Inferior parietal cortex (tissue), 1 donor: Measurements from ENCODE around the gene CYB5RL.
"Not testable (repeated sequence)": the region's sequence is repeated elsewhere in the genome, so short reads cannot be mapped to it uniquely, and the experiment has no call there.

Experiments
- DNase-seq: peaks from one replicate; pipeline ENCODE4 v3.0.0-alpha.2; 2016; ENCODE audit errors: extremely low spot score

CYB5RL gene

DNA sequence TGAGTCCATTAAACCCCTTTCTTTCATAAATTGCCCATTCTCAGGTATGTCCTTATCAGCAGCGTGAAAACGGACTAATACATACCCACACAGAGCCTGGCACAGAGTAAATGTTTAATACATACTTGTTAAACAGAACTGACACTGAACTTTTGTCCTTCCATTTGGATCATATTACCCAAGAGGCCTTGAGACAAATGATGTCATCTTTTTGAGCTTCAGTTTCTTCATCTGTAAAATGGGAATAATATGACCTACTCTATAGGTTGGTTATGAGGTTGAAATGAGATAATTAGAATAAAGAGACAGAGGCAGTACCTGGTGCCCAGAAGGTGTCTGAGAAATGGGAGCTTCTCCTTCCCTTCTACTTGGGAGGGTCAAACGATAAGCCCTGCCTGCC is 13.8 kb downstream of the CYB5RL start:
- no peak for DNase-seq

DNA sequence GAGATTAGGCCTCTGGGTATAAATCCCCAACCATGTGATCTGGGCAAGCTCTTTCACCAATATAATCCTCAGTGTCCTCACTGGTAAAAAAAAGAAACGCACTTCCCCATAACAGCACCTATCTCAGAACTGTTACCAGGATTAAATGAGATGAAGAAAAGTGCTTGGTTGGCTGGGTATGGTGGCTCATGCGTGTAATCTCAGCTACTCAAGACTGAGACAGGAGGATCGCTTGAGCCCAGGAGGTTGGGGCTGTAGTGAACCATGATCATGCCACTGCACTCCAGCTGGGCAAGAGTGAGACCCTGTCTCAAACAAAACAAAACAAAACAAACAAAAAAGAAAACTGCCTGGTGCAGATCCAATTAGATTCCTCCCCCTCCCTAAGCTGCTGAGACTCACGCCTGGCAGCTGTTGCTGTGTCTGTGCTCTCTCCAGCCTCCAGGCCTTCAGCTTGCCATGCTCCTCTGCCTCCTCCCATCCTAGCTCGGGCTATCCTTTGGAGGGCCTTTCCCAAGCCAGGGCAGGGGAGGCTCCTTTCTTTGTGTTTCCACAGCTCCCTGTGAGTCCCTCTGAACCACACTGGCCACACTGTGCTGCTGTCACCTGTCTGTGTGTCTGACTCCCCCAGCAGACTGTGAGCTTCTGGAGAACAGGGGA is 19.0 kb downstream of the CYB5RL start:
- no peak for DNase-seq

DNA sequence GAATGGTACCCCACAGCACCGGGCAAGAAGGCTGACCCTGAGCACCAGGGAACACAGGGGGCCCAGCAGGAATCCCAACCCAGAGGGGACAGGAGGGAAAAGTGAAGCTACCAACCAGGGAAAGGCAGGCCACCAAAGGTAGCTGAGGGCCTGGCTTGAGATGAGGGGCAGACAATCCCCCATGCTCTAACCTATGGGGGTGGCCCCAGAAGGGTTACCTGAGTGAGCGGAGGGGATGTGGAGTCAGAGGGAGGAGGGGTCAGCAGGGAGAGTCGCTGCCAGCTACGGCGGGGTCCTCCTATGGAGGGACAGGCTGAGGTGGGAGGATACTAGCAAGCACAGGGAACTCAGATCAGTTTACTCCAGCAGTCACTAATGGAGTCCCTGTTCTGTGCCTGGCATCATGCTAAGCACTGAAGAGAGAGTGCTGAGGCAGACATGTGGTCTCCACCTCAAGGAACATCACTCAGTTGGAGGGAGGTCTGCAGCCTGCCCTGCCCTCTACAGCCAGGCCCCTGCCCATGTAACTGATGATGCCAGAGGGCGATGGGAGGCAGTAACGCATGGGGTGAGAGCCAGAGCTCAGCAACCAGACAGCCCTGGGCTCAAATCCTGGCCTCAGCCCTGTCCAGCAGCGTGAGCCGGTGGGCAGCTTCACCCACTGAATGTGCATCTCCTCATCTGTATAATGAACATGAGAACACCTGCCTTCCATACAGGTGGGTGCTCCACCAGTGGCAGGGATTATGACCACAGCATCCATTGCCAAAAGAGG is 21.3 kb downstream of the CYB5RL start:
- DNase-seq: no peak

DNA sequence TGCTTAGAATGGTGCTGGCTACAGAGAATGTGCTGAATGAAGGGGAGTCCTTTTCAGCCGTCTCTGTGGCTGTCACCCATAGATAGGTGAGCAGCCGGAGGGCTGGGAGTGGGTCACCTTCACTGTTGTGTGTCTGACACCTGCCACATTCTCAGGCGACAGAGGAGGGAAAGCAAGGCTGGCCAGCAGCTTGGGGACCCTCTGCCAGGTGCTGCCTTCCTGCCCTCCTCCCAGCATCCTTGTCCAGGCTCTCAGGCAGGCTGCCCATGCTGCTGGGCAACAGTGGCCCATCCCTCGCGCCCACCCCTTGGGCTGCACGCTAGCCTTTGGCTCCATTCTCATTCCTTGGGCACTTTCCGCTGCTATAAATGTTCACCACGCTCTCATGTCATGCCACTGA is 22.1 kb downstream of the CYB5RL start:
- no peak for DNase-seq

DNA sequence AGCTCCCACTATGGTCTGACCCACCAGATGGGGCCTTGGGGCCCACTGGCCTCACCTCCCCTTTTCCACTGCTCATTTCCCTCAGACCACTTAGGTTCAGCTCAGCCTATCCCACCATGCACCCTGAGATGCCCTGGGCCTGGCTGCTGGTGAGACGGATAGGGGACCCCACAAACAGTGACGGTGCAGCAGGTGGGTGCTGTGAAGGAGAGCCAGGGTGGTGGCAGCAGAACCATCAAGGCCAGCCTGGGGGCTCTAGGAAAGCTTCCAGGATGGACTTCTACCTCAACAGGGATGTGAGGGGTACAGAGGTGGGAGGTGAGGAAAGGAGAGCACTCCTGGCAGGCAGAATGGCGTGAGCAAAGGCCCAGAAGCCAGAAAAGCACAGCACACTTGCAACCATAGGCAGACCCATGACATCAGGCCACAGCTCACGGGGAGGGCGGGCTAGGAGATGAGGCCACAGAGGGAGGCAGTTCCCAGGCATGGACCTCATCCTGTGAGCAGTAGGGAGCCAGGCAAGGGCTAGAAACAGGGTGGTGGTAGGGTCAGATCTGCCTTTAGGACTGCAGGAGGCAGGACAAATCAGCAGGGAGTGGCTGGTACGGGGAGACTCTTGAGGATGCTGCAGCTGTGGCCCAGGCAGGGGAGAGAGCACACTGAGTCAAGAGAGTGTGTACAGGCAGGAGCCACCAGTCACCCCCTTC is 23.1 kb downstream of the CYB5RL start:
- DNase-seq: no peak

DNA sequence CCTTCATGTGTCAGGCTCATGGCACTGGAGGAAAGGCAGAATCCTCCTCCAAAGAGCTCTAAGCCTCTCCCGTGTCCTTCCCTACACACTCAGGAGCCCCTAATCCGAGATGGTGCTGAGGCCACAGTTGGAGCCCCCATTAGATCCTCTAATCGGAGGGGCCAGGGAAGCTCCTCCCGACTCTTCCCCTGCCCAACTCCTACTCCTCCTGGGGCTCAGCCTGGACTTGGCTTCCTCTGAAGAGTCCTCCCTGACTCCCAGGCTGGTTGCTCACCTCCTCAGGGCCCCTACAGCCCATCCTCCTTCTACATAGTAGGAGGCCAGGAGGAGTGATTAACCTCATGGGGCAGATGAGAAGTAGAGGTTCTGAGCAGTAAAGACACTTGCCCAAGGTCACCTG is 25.7 kb downstream of the CYB5RL start:
- DNase-seq: no peak

DNA sequence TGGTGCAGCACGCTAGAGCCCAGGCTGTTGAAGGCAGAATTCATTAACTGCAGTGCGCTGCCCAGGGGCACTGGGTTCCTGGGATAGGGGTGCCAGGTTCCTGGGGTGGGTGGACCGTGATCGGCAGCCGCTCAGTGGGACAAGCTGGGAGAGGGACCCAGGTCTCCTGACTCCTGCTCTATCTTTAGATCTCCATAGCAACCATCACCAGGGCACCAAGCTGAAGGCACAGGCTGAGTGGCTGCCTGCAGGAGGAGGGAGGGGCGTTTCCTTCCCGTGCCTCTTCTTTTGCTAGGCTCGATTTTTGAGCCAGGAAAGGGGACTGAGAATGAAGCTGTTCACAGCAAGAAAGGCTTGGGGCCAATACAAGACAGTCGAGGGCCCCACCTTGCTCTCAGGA is 26.1 kb downstream of the CYB5RL start:
- DNase-seq: peak; percentile 43

DNA sequence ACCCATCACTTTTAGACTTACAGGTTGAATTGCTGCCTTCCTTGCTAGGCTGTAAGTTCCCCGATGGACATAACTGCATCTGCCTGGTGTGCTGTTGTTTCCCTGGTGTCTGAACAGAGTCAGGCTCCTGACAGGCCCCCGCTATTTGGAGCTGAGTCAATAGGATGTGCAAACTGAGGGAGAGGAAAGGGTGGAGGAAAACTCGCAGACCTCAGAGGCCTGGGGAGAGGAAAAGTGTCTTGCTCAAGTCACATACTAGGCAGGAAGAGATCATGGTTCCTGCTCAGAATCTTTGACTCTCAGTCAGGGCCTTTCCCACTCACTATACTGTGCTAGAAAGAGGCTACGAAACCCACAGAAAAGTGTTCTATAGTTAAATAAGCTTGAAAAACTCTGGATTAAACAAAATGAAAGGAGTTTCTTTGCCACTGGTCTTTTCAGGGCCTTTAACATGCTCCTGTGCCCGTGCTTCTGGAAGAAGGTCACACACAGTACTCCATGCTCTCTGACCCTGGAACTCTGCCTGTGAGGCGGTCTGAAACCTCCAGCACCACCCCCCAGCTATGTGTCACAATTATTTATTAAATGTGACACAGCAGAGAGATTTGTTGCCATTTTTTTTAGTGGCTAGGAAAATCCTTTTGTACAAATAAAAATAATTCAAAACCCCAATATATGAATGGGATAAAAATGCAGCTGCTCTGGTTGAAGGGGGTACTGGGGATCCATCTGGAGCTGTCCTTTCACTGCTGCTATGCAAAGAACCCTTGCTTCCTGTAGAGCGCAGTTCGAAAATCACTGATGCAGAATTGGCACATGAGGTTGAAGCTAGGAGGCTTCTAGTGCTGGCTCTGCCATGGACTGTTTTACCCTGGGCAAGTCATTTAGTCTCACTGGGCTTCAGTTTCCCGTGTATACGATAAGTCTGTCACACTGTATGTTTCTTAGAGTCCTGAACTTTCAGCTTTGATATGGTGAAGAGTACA is 26.9 kb downstream of the CYB5RL start:
- DNase-seq: no peak

DNA sequence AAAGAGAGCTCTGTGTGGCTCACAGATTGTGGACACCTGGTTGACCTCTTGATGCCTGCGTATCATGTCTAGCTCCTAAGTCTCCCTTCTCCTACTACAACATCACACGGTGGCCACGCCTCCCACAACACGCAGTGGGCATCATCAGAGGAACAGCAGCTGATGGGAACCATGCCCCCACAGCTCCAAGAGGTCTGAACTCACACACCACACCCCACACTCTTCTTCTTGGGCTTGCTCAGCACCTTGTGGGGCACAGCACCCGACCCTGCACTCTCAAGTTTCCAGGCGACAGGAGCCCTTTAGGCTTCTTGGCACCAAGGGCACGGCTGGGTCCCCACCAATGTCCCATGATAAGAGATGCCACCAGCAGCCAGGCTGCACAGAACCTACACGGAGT is 28.2 kb downstream of the CYB5RL start:
- DNase-seq: no peak

DNA sequence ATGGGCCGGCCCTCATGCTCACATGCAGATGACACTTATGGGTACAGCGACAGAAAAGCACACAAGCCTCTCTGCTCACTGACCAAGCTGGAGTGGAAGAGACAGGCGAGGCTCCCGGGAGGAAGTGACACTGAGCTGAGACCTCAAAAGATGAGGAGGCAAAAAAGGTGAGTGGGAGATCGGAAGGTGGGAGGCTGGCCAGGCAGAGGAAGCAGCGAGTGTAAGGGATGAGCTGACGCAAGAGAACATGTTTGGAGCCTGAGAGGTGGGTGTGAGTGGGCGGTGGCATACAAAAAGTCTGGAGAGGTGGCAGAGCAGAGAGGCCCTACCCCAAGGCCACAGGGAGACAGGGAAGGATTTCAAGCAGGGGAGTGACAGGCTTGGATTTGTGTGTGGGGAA is 28.8 kb downstream of the CYB5RL start:
- DNase-seq: no peak

DNA sequence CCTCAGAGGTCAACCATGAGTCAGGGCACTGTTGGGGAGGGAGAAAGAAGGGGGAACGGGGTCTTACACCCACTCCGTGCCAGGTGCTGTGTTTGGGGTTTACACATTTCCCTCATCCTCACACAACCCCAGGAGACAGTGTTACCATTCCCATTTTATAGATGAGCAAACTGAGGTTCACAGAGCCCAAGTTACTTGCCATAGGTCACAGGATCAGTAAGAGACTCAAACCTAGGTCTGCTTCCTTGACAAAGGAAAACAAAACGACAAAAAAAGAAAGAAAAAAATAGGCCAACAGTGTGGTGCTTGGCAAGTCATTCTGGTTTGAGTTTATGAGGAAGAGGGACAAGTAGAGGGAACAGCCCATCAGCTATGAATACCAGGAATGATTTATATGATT is 30.8 kb downstream of the CYB5RL start:
- no peak for DNase-seq

DNA sequence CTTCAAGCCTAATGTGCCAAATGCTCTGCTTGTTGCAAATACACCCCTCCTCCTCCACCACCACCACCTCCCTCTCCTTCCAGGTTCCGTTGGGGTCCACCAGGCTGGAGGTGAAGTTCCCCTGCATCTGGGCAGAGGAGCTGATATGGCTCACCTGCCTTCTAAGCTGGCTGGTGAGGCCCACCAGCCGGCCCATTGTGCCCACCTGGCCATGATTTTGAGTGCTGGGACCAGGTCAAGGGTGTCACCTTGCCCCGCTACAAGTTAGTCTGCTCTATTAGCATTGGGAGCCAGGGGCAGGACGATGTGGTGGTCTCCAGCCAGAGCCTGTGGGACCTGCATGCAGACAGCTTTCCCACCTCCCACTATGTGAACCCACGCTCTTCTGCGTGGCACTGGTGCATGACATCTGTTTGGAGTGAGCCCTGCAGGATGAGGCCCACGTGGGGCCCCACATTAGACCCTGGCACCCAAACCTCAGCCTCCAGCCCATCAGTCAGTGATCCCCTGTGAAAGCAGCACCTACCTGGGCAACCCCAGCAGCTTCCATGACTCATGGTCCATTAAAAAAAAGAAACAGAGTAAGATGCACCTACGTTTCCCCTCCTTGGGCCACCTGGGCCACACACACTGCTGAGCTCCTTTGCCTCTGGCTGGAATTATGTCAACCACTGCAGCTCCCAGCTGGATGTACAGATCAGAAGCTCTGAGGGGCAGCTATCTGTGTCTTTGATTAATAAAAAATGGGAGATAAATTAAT is 31.4 kb downstream of the CYB5RL start:
- DNase-seq: no peak

DNA sequence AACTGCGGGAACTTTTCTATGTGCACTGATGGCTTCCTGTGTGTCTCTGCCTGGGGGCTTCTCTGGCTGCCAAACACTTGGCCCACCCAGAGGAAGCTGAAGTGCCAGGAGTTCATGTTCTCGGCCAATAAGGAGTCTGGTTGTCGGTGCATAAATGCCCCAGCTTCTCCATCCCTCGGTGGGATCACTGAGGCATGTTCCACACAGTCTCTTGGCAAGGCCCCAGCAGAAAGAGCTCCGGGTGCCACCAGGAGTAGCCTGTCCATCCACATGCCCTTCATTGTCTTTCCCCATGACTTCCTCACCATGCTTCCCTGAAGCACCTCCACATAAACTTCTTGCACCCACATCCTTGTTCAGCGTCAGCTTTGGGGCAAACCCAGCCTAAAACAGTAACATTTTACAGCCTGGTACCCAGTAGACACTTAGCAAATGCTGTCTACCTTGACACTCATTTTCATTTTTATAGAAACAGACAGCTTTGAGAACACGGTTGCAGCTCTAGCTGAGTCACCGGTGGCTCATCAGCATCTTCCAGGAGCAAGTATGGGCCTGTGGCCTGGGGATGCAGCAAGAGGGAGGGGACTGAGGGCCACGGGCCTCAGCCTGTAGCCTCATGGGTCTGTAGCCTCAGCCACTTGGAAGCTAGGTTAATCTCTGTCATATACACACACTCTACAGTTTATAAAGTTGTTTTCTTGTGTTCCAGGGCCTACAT is 32.2 kb downstream of the CYB5RL start:
- DNase-seq: no peak

DNA sequence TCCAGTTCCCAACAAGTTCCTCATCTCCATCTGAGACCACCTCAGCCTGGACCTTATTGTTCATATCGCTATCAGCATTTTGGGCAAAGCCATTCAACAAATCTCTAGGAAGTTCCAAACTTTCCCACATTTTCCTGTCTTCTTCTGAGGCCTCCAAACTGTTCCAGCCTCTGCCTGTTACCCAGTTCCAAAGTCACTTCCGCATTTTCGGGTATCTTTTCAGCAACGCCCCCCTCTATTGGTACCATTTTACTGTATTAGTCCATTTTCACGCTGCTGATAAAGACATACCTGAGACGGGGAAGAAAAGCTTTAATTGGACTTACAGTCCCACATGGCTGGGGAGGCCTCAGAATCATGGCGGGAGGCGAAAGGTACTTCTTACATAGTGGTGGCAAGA is 33.5 kb downstream of the CYB5RL start:
- DNase-seq: not testable (repeated sequence)

DNA sequence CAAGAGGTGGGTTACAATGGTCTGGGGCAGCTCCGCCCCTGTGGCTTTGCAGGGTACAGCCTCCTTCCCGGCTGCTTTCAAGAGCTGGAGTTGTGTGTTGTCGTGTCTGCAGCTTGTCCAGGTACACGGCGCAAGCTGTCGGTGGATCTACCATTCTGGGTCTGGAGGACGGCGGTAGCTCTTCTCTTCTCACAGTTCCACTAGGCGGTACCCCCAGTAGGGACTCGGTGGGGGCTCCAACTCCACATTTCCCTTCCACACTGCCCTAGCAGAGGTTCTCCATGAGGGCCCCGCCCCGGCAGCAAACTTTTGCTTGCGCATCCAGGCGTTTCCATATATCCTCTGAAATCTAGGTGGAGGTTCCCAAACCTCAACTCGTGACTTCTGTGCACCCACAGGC is 34.7 kb downstream of the CYB5RL start:
- DNase-seq: no peak

DNA sequence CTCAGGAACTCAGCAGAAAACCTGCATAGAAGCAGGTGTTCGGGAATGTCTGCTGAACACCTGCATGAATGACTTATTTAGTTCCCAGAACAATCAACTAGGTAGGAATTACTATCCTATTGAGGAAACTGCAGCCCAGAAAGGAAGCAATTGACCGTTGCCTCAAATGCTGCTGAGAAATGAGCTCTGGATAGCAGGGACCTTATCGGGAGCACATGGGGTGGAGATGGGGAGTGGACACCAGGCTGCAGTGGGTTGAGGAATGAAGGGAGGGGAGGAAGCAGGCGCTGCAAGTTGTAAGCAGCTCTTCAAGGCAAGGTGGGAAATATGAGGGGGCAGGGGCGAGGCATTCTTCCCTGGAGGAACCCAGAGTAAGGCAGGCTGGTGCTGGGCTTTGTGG is 36.3 kb downstream of the CYB5RL start:
- DNase-seq: no peak

DNA sequence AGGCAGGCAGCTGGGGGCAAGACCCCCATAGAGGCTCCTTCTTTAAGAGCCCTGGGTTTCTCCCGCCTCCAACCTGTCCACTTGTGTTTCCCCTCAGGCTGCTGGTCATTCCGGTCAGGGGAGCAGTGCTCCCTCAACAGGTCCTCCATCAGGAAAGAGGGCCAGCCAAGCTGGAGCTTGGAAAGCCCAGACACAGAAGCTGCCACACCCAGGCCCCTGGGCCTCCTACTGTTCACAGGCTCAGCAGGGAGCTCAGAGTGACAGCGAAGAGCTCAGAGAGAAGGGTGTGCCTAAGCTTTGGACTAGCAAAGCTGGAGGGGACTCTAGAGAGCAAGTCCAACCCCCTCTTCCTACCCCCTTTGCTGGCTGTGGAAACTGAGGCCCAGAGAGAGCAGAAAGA is 36.8 kb downstream of the CYB5RL start:
- no peak for DNase-seq

DNA sequence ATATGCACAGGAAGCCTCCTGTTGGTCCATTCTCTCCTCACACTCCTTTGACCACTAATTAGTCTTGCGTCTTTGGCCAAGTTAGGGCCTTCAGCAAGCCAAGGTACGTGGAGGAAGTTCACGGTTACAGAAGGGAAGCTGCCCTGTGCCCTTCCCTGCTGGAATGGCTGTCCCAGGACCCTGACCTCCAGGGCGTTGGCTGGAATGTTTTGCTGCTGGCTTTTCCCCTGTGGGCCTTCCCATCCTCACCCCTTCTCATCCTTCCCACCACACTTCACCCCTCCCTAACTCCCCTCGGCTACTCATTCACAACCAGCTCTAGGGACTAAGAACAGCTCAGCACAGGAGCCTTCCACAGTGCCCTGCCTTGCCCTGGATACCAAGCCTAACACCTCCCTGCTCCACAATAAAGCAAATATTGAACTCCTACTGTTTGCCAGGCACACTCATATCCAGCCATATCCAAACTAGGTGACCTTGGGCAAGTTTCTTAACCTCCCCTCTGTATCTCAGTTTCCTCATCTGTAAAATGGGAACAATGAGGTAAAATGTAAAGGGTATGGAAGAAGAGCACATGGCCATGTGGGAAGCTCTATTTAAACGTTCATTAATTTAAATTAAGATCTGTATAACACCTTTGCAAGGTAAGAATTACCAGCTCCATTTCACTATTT is 38.2 kb downstream of the CYB5RL start:
- DNase-seq: no peak

DNA sequence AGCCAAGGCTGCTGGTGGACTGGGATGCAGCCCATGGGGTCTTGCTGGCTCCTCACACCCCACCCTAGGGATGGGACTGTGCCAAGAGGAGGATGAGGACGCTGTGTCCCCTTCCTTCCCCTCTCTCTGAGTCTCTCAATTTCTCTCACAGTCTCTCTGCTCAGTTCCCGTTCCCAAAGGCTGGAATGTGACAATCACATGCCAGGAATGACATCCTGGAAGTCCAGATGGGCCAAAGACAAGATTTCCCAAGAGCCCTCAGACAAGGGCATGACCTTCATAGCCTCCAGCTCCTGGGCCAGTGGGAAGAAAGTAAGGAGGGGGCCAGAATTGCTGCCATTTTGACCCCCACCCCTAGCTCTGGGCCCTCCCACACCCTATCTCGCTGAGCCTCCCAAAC is 39.5 kb downstream of the CYB5RL start:
- DNase-seq: no peak
